Islet precursor cell (in vitro differentiated cells): ENCODE results near the gene KIF5C.

Source experiments
- DNase-seq: peaks from one replicate; pipeline ENCODE4 v3.0.0-alpha.2; 2018

Gene KIF5C

DNA sequence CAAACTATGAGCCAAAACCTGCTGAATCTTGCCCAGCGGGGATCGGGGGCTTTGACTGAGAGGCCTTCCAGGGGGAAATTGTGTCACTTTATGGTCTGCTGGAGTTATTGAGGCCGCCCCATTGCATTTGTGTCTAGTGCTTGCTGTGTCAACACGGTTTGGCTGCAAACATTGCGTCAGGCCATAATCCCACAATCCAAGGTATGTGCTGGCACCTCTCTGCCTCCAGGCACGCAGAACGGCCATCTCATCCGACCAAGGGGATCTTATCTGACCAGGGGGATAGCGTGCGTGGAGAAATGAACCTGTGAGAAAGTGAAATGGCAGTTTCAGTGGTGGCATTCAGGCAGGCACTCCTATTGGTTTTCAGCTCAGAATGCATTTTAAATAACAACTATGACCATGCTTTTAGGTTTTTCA lies 145.4 kb downstream of the KIF5C start:
- no peak for DNase-seq

DNA sequence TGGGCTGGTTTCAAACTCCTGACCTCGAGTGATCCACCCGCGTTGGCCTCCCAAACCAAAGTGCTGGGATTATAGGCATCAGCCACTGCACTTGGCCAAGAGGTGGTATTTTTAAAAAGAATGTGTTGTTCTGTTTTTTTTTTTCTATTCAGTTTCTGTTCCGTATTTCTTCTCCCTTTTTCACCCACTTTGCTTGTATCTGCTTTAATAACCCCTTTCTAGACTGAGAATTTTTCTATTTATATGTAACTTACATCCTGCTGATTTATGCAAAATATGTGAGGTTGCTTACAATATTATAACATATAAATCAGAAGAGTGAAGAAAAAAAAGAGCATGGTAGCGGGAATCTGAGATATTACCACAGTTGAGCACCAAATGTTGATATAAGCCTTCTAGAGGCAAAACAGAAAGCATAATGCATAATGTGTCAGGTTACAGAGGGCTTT lies 146.3 kb downstream of the KIF5C start:
- no peak for DNase-seq

DNA sequence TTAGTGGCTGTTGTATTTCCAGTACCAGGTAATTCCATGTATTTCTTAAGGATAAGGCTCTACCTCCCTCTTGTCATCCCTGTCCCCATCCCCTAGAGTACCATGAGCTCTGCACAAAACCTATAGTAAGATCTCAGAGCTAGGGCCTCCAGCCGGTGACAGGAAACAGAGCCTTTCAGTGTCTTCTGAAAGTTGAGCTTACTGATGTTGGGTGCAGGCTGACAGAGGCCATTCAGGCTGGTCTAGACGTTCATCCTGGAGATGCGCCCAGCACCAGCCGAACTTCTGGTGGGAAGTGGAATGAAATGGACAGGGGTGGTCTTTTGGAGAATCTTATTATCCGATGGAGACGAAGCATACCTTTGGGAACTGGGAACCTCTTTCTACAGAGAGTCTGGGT lies 146.7 kb downstream of the KIF5C start:
- DNase-seq: no peak

DNA sequence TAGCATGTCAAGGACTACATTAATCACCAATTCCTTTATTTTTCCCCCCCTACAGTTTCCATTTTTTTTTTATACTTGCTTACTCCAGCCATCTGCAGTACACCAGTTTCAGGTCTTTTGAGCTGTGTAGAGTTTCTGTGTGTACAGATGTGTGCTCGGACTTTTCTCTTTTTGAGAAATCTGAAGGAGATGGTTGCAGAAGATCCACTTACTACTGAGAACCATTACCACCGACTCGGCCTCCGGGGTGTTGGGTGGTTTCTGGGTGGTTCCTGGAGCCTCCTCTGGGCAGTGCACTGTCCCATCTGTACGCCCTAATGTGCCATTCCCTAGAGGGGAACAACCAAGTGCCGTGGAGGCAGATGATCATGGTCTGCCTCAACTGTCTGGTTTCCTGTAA lies 148.1 kb downstream of the KIF5C start:
- no peak for DNase-seq

DNA sequence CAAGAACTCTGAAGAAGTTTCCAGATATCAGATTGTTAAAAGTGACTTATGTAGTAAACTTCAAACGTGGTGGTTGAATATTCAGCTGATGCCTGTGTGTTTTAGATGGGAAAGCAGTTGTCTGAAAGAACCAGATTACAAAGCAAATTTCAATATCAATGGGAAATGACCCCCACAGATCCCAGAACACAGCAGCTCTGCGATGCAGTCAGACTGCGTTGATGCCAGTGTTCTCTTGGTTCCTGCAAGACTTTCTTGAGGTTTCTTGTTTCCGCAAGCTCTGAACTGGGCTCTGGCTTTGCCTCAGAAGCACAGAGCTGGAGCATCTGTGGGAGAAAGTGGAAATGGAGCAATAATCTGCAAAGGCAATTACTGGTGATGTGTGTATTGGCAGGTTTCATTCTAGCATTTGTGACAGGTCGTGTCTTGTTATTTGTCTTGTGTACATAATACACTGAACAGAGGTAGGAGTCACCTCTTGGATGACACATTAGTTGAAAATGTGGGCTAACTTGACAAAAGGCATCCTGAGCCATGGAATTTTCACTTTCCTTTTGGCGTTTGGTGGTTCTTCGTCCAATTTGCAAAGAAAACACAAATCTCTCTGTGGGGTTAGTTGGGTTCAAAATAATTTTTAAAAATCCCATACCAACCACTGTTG lies 152.7 kb downstream of the KIF5C start:
- DNase-seq: no peak

DNA sequence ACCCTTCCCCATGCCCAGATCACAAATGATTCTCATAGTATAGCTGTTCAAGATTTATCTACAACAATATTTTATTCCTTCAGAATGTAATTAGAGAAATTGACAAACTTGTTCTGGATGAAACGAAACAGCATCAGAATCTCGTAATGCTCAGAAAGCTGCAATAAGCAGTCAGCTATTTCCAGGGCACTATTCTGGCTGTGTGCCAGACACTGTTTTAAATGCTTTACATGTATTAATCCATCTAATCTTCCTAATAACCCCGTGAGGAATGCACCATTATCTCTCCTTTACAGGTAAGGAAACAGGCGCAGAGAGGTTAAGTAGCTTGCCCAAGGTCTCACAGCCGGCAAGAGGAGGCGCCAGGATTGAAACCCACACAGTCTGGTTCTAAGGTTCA lies 153.3 kb downstream of the KIF5C start:
- DNase-seq: no peak

DNA sequence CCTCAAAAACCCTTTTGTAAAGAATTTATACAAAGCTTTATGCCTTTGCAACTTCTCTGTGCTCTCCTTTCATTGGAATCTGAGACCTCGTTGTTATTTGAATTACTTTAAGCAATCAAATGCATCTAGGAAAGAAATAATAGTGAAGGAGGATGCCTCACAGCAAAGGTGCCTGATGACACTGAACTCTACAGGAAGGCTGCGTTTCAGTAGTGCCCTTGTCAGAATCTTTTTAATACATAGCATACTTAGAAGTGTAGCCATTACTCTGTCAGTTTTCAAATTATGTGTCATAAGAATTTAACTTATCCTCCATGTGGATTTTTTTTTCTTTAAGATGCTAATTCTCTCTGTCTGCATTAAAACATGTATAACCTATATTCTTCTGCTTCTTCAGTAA lies 153.9 kb downstream of the KIF5C start:
- no peak for DNase-seq

DNA sequence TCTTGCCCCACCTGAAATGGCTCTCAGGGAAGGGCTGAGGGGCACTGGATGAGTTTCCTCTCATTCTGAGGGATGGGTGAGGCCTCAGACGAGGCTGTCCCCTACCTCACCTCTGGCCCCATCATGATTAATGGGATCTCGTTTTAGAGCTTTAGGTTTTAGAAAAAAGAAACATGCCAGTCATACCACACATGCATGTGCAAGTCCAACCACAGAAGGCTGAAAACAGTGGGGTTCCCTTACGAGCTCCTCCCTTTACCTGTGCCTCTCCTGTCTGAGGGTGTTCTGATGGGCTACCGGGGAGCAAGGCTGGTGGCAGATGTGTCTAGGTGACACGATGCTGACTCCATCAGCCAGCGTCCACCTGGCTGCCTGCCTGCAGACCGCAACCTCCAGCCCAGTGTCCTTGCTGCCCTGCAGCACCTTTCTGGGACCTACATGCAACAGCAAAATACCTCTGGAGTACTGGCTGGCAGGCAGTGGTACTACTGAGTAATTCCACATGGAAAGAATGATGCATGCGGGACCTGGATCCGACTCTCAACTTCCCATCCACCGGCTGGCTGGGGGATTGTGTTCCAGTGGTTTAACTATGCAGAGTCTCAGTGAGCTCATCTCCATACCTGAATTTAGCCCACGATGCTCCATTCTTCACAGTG lies 154.4 kb downstream of the KIF5C start:
- no peak for DNase-seq

DNA sequence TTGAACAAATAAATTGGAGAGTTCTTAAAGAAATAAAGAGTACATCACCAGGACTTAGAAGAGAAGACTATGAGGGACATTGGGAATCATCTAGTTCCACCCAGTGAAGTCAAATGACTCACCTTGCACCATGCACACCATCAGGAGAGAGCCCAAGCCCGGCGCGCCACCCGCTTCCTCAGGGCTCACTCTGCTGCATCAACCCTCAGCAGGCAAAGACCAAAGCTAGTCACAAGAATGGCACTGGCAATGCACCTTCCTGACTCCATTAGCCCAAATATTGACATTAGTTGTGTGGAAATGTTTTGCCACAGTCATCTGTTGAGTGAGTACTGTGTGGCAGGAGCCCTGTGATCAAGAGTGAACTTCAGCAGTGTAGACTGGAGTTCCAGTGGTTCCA lies 156.4 kb downstream of the KIF5C start:
- no peak for DNase-seq

DNA sequence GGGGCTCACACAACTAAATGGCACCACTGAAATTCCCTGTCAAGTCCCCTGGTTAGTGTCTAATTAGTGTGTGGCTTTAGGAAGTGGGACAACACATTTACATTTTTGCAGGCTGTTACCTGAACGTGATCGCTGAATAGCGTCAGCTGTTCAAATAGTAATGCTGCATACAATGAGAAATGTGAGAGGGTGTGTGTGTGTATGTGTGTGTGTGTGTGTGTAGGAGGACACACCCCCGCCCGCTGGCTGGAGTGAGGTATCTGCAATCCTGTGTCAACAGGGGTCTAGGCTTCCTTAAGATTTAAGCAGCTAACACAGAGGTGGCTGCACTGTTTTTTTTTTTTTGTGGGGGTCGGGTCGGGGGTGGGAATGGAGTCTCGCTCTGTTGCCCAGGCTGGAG lies 158.7 kb downstream of the KIF5C start:
- DNase-seq: no peak

DNA sequence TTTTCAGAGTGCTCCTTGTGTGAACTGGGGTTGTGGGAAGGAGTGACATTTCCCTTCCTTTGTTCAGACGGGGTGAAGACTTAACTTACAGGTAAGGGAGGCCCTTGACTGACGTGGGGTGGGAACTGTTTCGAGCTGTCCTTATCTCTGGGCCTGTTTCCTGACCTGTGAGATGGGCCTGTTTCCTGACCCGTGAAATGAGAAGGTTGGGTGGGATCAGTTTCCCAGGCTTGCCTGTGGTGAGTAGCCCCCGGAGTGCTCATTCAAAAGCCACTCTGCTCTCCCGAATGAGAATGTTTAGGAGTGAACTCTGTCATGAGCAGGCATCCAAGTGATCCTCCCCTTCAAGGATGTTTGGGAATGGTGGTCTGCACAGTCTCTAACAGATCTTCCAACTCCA lies 159.4 kb downstream of the KIF5C start:
- no peak for DNase-seq

DNA sequence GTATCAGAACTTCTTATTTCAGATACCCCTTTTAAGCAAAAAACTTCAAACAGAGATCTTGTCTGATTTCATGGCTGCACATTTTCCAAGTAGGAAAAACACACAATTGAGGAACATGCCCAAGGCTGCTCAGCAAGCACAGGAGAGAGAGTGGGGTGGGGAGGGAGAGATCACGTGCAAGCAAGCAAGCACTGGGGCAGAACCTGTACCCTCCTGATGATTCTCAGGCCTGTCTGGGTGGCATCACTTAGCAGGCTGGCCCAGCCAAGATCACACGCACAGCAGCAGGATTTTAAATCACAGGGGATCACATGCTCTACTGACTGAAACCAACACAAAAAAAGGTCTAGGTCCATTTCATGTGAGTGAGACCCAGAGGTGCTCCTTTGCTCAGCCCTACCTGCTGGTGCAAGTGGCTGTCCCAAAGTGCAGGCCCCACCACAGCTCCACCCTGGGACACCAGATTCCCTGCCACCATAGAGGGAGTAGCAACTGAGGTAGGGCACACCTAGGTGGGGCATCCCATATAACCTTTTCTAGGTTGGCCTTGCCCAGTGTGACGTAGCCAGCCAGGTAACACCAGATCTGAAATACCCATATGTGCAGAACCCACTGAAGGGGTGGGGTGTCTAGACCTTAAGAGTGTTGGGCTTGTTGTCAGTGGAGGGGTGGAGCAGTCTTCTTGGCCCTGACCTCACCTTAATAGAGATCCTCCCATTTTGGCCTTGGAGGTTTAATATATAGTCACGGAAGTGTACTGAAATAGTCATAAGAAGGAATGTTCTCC lies 161.7 kb downstream of the KIF5C start:
- no peak for DNase-seq

DNA sequence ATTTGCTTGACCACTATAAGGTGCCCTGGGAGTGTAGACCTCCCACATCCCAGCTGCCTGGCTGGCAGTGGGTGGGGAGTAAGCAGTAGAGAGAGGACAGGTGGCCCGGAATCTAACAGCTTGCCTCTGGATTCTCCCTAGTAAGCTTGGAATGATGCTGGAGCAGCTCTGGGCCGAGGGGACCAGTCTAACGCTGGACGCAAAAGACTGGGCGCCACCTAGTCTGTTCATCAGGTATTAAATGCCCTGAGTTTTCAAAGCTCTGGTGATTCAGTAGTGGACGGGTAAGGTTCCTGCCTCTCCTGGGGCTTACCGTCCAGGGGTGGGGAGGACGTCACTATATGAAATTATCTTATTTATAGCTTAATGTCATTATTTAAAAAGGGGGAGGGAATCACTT lies 162.8 kb downstream of the KIF5C start:
- peak; percentile 77 for DNase-seq

DNA sequence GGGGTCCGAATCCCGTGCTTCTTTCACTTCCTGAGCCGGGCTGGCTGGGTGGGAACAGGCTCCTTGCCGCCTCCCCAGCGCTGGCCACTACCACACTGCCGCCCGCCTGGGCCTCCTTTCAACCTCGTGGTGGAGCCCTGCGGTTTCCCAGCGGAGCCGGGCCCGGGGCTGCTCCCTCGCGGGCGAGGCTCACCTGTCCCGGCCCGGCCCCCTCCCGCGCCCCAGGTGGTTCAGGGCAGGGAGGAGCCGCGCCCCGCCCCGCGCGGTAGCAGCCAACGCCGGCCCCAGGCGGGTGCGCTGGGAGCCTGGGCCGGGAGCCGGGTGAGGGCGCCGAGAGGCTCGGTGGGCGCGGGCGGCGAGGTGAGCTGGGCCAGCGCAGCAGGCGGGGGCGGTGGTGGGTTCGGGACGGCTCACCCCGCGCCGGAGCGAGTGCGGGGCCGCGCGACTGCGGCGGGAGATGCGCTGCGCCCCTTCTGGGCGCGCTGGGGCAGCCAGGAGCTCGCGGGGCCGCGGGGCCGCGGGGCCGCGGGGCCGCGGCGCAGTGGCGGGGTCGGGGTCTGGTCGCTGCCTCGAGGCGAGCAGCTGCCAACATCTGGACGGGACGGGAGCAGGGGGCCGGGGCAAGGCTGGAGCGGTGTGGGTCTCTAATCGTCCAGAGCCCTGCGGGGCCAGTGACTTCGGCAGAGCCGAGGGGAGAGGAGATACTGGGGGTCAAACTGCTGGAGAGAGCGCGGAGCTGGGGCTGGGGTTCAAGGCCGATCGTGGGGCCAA lies 163.6 kb downstream of the KIF5C start, which contains the start of gene LYPD6B:
TSS of gene LYPD6B (plus strand) at position 258 of the 771 bp plus-strand sequence. CDS start 92,250 bp downstream, outside the sequence.
- peak; percentile 87 for DNase-seq

DNA sequence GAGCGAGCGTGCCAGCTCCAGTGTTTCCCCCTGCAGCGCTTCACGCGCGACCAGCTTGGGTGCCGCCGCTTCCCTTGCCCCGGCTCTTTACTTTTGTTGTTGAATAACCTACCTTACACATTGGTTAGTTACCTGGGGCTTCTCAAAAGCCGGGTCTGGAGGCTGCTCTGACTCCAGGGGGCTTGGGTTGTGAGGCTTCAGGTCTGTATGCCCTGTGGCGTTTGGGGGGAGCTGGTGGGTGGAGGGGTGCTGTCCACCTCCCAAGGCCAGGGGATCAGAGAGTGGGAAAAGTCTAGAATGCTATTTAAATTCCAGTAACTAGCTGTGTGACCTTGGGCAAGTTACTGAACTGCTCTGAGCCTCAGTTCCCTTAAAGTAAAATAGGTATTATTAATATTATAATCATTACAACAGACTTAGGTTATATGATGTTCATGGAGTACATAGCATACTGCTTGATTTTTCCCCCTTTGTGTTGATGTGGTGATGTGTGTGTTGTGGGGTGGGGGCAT lies 164.2 kb downstream of the KIF5C start:
- no peak for DNase-seq

DNA sequence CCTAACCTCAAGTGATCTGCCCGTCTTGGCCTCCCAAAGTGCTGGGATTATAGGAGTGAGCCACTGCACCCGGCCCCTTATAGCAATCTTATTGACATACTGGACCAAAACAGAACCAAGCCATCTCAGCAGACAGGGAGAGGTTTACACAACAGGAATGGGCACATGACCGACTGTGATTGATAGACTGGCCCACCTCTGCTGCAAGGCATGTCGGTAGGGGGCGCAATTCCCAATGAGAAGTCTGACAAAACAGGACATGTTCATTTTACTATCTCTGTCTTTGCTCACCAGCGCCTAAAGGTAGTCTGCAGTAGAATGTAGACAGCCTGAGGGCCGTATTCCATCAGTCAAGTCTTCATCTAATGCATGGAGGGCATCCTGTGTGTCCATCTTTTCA lies 165.4 kb downstream of the KIF5C start:
- peak; percentile 81 for DNase-seq

DNA sequence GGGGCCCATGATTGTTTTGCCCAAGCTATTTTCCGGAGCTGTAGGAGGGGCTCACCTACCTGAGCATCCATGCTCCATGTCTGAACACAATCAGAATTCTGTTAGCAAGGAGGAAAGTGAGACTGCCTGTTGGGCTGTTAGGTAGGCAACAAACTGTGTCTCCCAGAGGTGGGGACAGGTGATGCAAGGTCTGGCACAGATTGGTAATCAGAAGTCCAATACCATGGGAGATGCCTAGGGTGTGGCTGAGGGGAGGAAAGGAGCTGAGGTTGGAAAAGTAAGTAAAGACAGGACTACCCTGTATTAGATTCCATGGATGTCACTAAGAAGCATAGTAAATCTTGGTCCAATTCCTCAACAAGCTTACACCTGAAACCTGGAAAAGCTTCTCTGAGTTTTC lies 166.5 kb downstream of the KIF5C start:
- no peak for DNase-seq

DNA sequence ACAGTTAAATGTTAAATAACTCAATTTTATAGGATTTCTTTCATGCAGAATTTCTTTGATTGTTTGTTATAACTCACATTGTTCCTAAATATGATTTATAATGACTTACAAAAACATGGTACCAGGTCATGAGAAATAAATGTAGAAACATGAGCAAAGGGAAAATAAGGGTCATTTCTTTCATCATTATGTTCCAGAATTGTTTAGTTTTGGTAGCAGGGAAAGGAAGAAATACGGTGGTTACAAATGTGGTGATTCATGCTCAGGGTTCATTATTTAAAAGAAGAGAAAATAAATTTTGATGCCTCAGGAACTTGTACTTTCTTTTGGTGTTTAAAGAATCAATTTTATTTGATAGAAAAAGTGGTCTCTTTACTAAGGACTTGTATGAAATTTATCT lies 167.9 kb downstream of the KIF5C start:
- DNase-seq: no peak

DNA sequence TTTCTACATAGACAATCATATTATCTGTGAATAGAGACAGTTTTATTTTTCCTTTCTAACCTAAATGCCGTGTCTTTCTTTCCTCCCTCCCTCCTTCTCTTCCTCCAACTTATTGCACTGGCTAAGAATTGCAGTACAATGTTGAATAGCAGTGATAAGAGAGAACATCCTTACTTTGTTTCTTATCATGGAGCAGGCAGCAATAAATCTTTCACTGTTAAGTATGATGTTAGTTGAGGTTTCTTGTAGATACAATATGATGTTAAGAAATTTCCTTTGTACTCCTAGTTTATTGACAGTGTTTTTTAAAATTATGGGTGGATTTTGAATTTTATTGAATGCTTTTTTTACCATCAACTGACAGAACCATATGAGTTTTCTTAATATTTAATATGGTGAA lies 169.5 kb downstream of the KIF5C start:
- no peak for DNase-seq

DNA sequence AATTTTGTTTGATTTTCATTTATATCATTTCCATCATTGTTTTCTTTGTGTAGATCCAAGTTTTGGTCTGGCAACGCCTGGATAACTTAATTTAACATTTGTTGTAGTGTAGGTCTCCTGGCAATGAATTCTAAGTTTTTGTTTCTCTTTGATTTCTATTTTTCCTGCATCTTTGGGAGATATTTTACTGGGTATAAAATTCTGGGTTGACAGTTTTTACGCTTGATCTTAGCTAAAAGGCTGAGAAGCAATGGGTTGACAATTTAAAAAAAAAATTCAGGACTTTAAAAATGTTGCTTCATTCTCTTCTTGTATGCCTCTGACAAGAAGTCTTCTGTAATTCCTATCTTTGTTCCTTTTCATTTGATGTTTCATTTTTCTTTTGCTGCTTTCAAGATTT lies 172.1 kb downstream of the KIF5C start:
- no peak for DNase-seq

DNA sequence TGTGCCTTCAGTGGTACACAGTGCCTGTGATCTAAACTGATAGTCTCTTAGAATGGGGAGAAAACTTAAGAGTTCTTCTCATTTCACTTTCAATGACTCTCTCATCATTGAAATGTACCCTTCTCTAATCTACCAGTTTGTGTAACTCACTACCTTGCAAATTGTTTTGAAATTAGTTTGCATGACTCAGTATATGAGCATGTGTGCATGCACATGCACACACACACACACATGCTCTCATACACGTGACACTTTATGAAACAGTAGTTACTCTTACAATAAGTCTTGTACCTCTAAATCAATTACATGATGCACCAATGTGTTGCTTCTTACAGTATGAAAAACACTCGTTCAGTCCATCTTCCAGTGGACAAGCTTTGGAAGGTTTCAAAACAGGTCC lies 174.1 kb downstream of the KIF5C start:
- no peak for DNase-seq

DNA sequence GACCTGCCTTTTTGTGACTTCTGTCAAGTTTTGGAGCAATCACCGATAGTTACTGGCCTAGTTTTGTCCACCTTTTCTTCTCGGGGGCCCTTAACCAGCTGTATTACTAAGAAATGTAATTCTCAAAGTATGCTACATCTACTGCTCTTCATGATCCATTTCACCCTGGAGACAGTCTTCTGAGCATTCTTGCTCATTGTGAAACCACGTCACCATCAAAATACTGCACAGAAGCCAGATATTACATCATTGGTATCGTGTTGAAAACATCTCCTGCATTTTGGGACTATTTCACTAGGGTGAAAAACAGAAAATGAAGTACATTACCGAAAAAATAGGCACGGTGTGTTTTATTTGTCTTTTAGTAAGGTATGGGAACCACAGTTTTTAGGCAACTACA lies 175.2 kb downstream of the KIF5C start:
- no peak for DNase-seq

DNA sequence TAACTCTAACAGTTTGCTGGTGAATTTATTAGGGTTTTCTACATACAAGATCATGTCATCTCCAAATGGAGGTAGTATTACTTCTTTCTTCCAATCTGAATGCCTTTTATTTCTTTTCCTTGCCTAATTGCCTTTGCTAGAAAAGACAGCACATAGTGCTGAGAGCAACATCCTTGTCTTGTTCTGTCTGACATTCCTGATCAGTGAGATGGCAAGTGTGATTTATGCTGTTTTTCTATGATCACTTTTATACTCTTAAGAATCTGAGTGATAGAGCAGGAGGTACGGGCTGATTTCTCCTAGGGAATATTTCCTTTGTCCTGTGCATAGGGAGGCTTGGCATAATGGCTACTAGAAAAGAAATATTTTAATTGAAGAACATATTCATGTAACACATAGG lies 180.7 kb downstream of the KIF5C start:
- no peak for DNase-seq
